ENCODE results near the gene OPCML. TPM values are rescaled to one million over a fixed set of nuclear protein-coding genes. Genes with fewer than 3 reads are reported as not detected.

The OPCML gene
- polyA plus RNA-seq, 1 donor (not counting 4 experiments of a cell fraction or from before 2014, with no cell fraction given), result 0.04 TPM

DNA sequence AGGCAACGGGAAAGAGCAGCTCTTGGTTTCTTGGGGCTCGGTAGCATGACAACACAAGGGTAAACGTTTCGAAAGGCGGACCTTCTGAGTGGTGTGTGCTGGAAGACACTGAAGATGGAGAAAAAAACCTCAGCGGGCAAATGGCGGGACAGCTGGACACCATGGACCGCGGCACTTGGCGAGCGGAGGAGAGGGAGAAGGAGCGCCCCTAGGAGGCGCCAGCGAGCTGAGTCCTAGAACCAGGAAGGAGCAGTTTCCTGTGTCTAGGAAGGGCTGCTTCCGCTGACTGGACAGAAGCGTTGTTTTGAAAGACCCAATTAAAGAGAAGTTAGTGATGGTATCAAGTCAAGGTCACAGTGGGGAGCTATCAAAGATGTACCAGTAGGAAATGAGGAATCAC, 44.0 kb upstream of the OPCML start:
- no peaks in the 10 kb centered on the region for H4K20me1 ChIP-seq (ENCODE audit: control insufficient read depth, extremely low read depth, insufficient read depth, low read length)
- DNase-seq (ENCODE audit: low read depth, low spot score) (no peak), FAIRE-seq (no peak)
- no peaks in the 10 kb centered on the region for H3K27me3 ChIP-seq (ENCODE audit: control insufficient read depth, extremely low read depth, insufficient read depth, low read length)
- H3K9me3 ChIP-seq (ENCODE audit: control insufficient read depth, low read depth, low read length), result no peaks in the 10 kb centered on the region
- H3K4me2 ChIP-seq (ENCODE audit: control insufficient read depth, extremely low read depth, insufficient read depth, low read depth, low read length), result no peak overlapping the region
- H3K9me1 ChIP-seq (ENCODE audit: control insufficient read depth, extremely low read depth, insufficient read depth, low read length), result no peaks in the 10 kb centered on the region
- no peak overlapping the region for H3K9ac ChIP-seq (ENCODE audit: control insufficient read depth, extremely low read depth, insufficient read depth, low read length)
- no peaks in the 10 kb centered on the region for H3K79me2 ChIP-seq (ENCODE audit: control insufficient read depth, insufficient read depth, low read length)
- H3K27ac ChIP-seq (ENCODE audit: control insufficient read depth, insufficient read depth, low read length), result no peak overlapping the region
- no peak overlapping the region for H3K4me3 ChIP-seq (ENCODE audit: control insufficient read depth in 2 of 3, extremely low read depth in 1 of 3, insufficient read depth in 2 of 3, low read depth in 1 of 3, low read length in 3 of 3)
- H3K4me1 ChIP-seq (ENCODE audit: control insufficient read depth, extremely low read depth, insufficient read depth, low read length), result no peaks in the 10 kb centered on the region
- no peak overlapping the region for H2AFZ ChIP-seq (ENCODE audit: control insufficient read depth, low read length)
- H3K36me3 ChIP-seq (ENCODE audit: control insufficient read depth in 2 of 2, extremely low read depth in 1 of 2, insufficient read depth in 2 of 2, low read length in 2 of 2), result no peaks in the 10 kb centered on the region
- dilution Hi-C loops (cut with MboI; ENCODE audit: extremely low pct_ligation_motif_present, low sequenced_read_pairs), result no loop called here
- TF ChIP-seq, protein P1, sequence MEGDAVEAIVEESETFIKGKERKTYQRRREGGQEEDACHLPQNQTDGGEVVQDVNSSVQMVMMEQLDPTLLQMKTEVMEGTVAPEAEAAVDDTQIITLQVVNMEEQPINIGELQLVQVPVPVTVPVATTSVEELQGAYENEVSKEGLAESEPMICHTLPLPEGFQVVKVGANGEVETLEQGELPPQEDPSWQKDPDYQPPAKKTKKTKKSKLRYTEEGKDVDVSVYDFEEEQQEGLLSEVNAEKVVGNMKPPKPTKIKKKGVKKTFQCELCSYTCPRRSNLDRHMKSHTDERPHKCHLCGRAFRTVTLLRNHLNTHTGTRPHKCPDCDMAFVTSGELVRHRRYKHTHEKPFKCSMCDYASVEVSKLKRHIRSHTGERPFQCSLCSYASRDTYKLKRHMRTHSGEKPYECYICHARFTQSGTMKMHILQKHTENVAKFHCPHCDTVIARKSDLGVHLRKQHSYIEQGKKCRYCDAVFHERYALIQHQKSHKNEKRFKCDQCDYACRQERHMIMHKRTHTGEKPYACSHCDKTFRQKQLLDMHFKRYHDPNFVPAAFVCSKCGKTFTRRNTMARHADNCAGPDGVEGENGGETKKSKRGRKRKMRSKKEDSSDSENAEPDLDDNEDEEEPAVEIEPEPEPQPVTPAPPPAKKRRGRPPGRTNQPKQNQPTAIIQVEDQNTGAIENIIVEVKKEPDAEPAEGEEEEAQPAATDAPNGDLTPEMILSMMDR (optimal IDR thresholded peaks at IDR 0.05 in 1 of 3, IDR thresholded peaks at IDR 0.05 in 1 of 3, conservative IDR thresholded peaks at IDR 0.05 in 1 of 3; ENCODE audit: extremely low read depth in 1 of 3, insufficient read depth in 2 of 3, low read length in 3 of 3), result no peak
- TF ChIP-seq EZH2 (IDR thresholded peaks at IDR 0.05; ENCODE audit: low read length), result no peak

DNA sequence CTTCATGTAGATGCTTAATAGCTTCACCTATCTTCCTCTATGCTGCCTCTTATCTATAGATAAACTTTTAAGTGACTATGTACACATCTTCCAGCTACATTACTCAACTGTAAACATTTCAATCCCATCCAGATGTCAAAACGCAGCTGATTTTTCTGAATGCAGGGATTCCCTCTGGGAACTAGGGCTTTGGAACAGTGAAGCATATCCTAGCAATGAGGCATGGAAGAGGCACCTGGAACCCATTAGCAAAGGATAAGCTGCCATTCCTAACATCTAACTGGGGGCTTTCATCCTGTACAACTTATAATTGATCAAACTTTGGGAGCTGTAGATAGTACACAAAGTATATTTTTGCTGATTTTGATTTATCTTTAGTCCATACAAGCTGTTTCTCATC, 40.8 kb upstream of the OPCML start:
- FAIRE-seq (no peak), DNase-seq (ENCODE audit: low read depth, low spot score) (no peak)
- dilution Hi-C loops (cut with MboI; ENCODE audit: extremely low pct_ligation_motif_present, low sequenced_read_pairs), result no loop called here
- no peak overlapping the region for H3K27ac ChIP-seq (ENCODE audit: control insufficient read depth, insufficient read depth, low read length)
- H3K27me3 ChIP-seq (ENCODE audit: control insufficient read depth, extremely low read depth, insufficient read depth, low read length), result no peaks in the 10 kb centered on the region
- H3K4me1 ChIP-seq (ENCODE audit: control insufficient read depth, extremely low read depth, insufficient read depth, low read length), result no peaks in the 10 kb centered on the region
- H3K4me3 ChIP-seq (ENCODE audit: control insufficient read depth in 2 of 3, extremely low read depth in 1 of 3, insufficient read depth in 2 of 3, low read depth in 1 of 3, low read length in 3 of 3), result no peak overlapping the region
- H3K4me2 ChIP-seq (ENCODE audit: control insufficient read depth, extremely low read depth, insufficient read depth, low read depth, low read length), result no peak overlapping the region
- H3K9ac ChIP-seq (ENCODE audit: control insufficient read depth, extremely low read depth, insufficient read depth, low read length), result no peak overlapping the region
- no peaks in the 10 kb centered on the region for H3K9me1 ChIP-seq (ENCODE audit: control insufficient read depth, extremely low read depth, insufficient read depth, low read length)
- H3K79me2 ChIP-seq (ENCODE audit: control insufficient read depth, insufficient read depth, low read length), result no peaks in the 10 kb centered on the region
- H3K36me3 ChIP-seq (ENCODE audit: control insufficient read depth in 2 of 2, extremely low read depth in 1 of 2, insufficient read depth in 2 of 2, low read length in 2 of 2), result no peaks in the 10 kb centered on the region
- no peak overlapping the region for H2AFZ ChIP-seq (ENCODE audit: control insufficient read depth, low read length)
- TF ChIP-seq EZH2 (IDR thresholded peaks at IDR 0.05; ENCODE audit: low read length), result no peak
- TF ChIP-seq, protein P1 (optimal IDR thresholded peaks at IDR 0.05 in 1 of 3, IDR thresholded peaks at IDR 0.05 in 1 of 3, conservative IDR thresholded peaks at IDR 0.05 in 1 of 3; ENCODE audit: extremely low read depth in 1 of 3, insufficient read depth in 2 of 3, low read length in 3 of 3), result no peak
- H3K9me3 ChIP-seq (ENCODE audit: control insufficient read depth, low read depth, low read length), result no peaks in the 10 kb centered on the region
- H4K20me1 ChIP-seq (ENCODE audit: control insufficient read depth, extremely low read depth, insufficient read depth, low read length), result no peaks in the 10 kb centered on the region

All from keratinocyte (primary cell).